Activated CD4-positive, alpha-beta memory T cell treated with anti-CD3 and anti-CD28 coated beads for 36 hours (primary cell): ENCODE measurements around the gene ABCA13. TPM values are rescaled to one million over a fixed set of nuclear protein-coding genes. Genes with fewer than 3 reads are reported as not detected.

Experiments
- CTCF ChIA-PET: fragments of 350-600 bp; sonication (Branson Sonifier 250); formaldehyde crosslinking; loops from one replicate; lab custom pipeline; 2021; ENCODE audit warnings: antibody characterized with exemption, inconsistent platforms; lab: Charles Lee
- POLR2A ChIA-PET: fragments of 350-600 bp; sonication (Branson Sonifier 250); formaldehyde crosslinking; loops from one replicate; lab custom pipeline; 2021; ENCODE audit warnings: antibody characterized with exemption; lab: Charles Lee
- DNase-seq: peaks from one replicate; pipeline ENCODE4 v3.0.0-alpha.2; 2020
- H3K27ac Mint-ChIP-seq: one replicate; pipeline ENCODE4 v1.8.0; 2021; ENCODE audit warnings: mixed read lengths
- H3K27me3 Mint-ChIP-seq: one replicate; pipeline ENCODE4 v1.8.0; 2021; ENCODE audit warnings: mixed read lengths
- H3K36me3 Mint-ChIP-seq: one replicate; pipeline ENCODE4 v1.8.0; 2021; ENCODE audit warnings: mixed read lengths
- H3K4me1 Mint-ChIP-seq: one replicate; pipeline ENCODE4 v1.8.0; 2021; ENCODE audit warnings: low read depth, mixed read lengths
- H3K4me3 Mint-ChIP-seq: one replicate; pipeline ENCODE4 v1.8.0; 2021; ENCODE audit warnings: mild to moderate bottlenecking, mixed read lengths
- H3K9me3 Mint-ChIP-seq: one replicate; pipeline ENCODE4 v1.8.0; 2021; ENCODE audit warnings: mixed read lengths
- intact Hi-C: fragments of 100-400 bp; cut with micrococcal nuclease; formaldehyde crosslinking; loops from one replicate; pipeline ENCODE4 v1.15.1; 2023
- total RNA-seq, 2 experiments: library from RNA; stranded (reverse); gene quantifications; one replicate each; pipeline ENCODE4 v1.2.3, GENCODE V29; 2021

ABCA13 gene
- total RNA-seq, 2 experiments from 2014 or later = not detected

DNA sequence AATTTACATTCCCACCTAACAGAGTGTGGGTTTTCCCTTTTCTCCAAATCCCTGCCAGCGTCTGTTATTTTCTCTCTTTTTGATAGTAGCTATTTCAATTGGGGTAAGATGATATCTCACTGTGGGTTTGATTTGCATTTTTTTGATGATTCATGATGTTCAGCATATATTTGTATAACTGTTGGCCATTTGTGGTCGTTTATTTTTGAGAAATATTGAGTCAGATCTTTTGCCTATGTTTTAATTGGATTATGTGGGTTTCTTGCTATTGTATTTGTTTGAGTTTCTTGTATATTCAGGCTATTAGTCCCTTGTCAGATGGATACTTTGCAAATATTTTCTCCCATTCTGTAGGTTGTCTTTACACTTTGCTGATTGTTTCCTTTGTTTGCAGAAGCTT is 193.8 kb downstream of the ABCA13 start:
- intact Hi-C loops = no loop called here
- H3K4me1 Mint-ChIP-seq = no peaks in the 10 kb centered on the region
- no peak overlapping the region for H3K4me3 Mint-ChIP-seq
- no peaks in the 10 kb centered on the region for H3K36me3 Mint-ChIP-seq
- CTCF ChIA-PET = no interaction called here
- peaks cover 5% of the 10 kb centered on the region for H3K9me3 Mint-ChIP-seq
- no peak for DNase-seq
- H3K27ac Mint-ChIP-seq = no peak overlapping the region
- POLR2A ChIA-PET = no interaction called here
- no peaks in the 10 kb centered on the region for H3K27me3 Mint-ChIP-seq

DNA sequence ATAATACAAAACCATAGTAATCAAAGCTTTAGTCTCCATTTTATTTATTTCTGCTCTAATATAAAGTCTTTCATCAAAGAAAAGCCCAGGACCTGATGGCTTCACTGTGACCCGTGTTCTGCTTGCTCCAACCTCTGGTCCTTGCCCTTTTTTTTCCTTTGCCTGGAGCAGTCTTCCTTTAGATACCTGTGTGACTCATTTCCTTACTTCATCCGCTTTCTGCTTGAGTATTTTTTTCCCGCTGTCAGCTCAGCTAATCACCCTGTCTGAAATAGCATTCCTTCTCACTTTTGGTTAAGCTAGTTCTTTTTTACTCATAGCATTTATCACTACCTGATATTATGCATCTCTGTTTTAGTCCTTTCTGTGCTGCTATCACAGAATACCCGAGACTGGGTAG is 194.8 kb downstream of the ABCA13 start:
- ChIA-PET POLR2A (no interaction called here), CTCF (no interaction called here)
- no peak for DNase-seq
- no peaks in the 10 kb centered on the region for H3K27me3 Mint-ChIP-seq
- no peak overlapping the region for H3K27ac Mint-ChIP-seq
- peaks cover 13% of the 10 kb centered on the region for H3K9me3 Mint-ChIP-seq
- intact Hi-C loops = no loop called here
- H3K4me1 Mint-ChIP-seq = no peaks in the 10 kb centered on the region
- H3K36me3 Mint-ChIP-seq = no peaks in the 10 kb centered on the region
- no peak overlapping the region for H3K4me3 Mint-ChIP-seq

DNA sequence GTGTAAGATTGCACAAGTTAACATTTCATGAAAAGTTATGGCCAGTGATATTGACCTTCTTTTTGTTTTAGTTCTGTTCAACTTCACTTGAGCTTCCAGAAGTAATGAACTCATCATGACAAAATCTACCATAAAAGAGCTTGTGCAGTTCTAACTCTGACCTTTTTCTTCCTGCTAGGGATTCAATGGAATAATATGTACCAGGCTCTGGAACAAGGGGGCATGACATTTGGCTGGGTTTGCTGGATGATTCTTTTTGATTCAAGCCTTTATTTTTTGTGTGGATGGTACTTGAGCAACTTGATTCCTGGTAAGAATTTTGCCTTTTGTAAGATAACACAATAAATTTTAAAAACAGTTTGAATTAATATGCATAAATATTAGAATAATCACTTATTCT is 205.0 kb downstream of the ABCA13 start:
- Mint-ChIP-seq H3K27ac (no peak overlapping the region), H3K4me3 (no peak overlapping the region), H3K27me3 (peaks cover under 1% of the 10 kb centered on the region)

DNA sequence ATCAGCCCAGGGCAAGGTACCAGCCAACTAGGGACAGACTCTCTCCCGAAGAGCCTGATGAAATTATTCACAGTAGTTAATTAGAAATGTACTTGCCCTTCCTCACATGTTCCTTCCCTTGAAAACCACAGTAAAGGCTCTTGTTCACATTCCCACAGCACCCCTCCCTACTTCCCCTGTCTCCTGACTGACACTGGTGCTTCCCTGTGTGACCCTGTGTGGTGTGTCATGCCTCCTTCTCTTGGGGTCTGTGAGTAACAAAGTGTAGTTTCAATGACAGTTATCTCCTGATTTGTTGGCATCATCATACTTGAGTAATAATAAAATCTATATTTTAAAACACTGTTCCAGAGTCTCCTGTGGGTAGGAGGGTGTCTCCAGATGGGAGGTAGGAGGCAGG is 209.7 kb downstream of the ABCA13 start:
- no peak overlapping the region for H3K27ac Mint-ChIP-seq
- H3K36me3 Mint-ChIP-seq = no peaks in the 10 kb centered on the region
- no peak for DNase-seq
- no peaks in the 10 kb centered on the region for H3K4me1 Mint-ChIP-seq
- peaks cover 1% of the 10 kb centered on the region for H3K27me3 Mint-ChIP-seq
- no peak overlapping the region for H3K4me3 Mint-ChIP-seq
- ChIA-PET CTCF (no interaction called here), POLR2A (no interaction called here)
- H3K9me3 Mint-ChIP-seq = no peaks in the 10 kb centered on the region
- intact Hi-C loops = no loop called here

More for the DNA sequence above, 205.0 kb downstream of the ABCA13 start:
- intact Hi-C loops = no loop called here
- ChIA-PET CTCF (no interaction called here), POLR2A (no interaction called here)
- no peaks in the 10 kb centered on the region for H3K4me1 Mint-ChIP-seq
- no peak for DNase-seq
- peaks cover 5% of the 10 kb centered on the region for H3K9me3 Mint-ChIP-seq
- no peaks in the 10 kb centered on the region for H3K36me3 Mint-ChIP-seq

- H3K36me3 Mint-ChIP-seq = no peaks in the 10 kb centered on the region
- H3K27me3 Mint-ChIP-seq = peaks cover 1% of the 10 kb centered on the region
- DNase-seq = no peak
- ChIA-PET POLR2A (no interaction called here), CTCF (no interaction called here)
- intact Hi-C loops = no loop called here
- no peaks in the 10 kb centered on the region for H3K4me1 Mint-ChIP-seq
- no peaks in the 10 kb centered on the region for H3K9me3 Mint-ChIP-seq
- no peak overlapping the region for H3K27ac Mint-ChIP-seq
- no peak overlapping the region for H3K4me3 Mint-ChIP-seq
Measured at GRCh38 chr7:48381571-48381970, 210.3 kb downstream of the ABCA13 start.

- no peaks in the 10 kb centered on the region for H3K36me3 Mint-ChIP-seq
- no peaks in the 10 kb centered on the region for H3K9me3 Mint-ChIP-seq
- no peak for DNase-seq
- no peaks in the 10 kb centered on the region for H3K4me1 Mint-ChIP-seq
- H3K4me3 Mint-ChIP-seq = no peak overlapping the region
- peaks cover 1% of the 10 kb centered on the region for H3K27me3 Mint-ChIP-seq
- no peak overlapping the region for H3K27ac Mint-ChIP-seq
- ChIA-PET CTCF (no interaction called here), POLR2A (no interaction called here)
- intact Hi-C loops = no loop called here
Measured at GRCh38 chr7:48384180-48384752, 213.0 kb downstream of the ABCA13 start.

GRCh38 chr7:48387932-48388331 is 216.7 kb downstream of the ABCA13 start:
- H3K4me3 Mint-ChIP-seq = no peak overlapping the region
- H3K27ac Mint-ChIP-seq = no peak overlapping the region
- H3K36me3 Mint-ChIP-seq = no peaks in the 10 kb centered on the region
- peaks cover 1% of the 10 kb centered on the region for H3K27me3 Mint-ChIP-seq
- intact Hi-C loops = no loop called here
- no peaks in the 10 kb centered on the region for H3K4me1 Mint-ChIP-seq
- no peak for DNase-seq
- POLR2A ChIA-PET = no interaction called here
- CTCF ChIA-PET = no interaction called here
- H3K9me3 Mint-ChIP-seq = no peaks in the 10 kb centered on the region

DNA sequence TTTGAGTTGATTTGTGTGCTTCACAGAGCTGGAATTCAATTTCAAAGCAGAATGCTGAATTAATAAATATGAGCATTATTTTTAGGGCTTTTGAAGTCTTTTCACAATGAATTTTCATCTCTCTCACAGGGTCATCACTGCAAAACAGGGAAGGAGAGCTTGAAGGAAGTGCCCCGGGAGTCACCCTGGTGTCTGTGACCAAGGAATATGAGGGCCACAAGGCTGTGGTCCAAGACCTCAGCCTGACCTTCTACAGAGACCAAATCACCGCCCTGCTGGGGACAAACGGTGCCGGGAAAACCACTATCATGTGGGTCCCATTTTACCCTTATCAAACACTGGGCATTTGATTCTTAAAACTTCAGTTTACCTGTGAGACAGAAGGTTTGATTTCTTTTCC is 217.7 kb downstream of the ABCA13 start:
- DNase-seq = no peak
- intact Hi-C loops = no loop called here
- no peak overlapping the region for H3K27ac Mint-ChIP-seq
- no peaks in the 10 kb centered on the region for H3K36me3 Mint-ChIP-seq
- H3K4me3 Mint-ChIP-seq = no peak overlapping the region
- no peaks in the 10 kb centered on the region for H3K4me1 Mint-ChIP-seq
- no peaks in the 10 kb centered on the region for H3K9me3 Mint-ChIP-seq
- POLR2A ChIA-PET = no interaction called here
- H3K27me3 Mint-ChIP-seq = peaks cover 1% of the 10 kb centered on the region
- CTCF ChIA-PET = no interaction called here

DNA sequence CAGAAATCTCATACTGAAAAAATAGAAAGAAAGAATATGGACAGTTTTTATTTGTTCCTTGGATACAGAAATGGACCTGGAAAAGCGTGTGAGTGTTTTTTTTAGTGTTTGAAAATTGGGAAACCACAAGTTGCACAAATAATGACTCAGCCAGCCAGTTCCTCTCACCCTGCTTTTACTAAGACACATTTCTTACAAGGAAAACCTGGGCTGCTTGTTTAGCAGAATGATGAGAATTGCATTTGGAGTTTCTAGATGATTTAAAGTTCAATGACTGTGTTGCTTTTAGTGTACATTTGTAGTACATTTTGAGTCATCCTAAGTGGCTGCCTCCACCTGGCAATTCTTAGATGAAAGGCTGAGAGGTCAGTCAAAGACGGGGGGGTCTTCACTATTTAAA is 218.7 kb downstream of the ABCA13 start:
- Mint-ChIP-seq H3K9me3 (no peaks in the 10 kb centered on the region), H3K27me3 (peaks cover 1% of the 10 kb centered on the region), H3K4me3 (no peak overlapping the region), H3K4me1 (no peaks in the 10 kb centered on the region), H3K27ac (no peak overlapping the region), H3K36me3 (no peaks in the 10 kb centered on the region)
- POLR2A ChIA-PET = no interaction called here
- CTCF ChIA-PET = no interaction called here
- intact Hi-C loops = no loop called here
- DNase-seq = no peak

DNA sequence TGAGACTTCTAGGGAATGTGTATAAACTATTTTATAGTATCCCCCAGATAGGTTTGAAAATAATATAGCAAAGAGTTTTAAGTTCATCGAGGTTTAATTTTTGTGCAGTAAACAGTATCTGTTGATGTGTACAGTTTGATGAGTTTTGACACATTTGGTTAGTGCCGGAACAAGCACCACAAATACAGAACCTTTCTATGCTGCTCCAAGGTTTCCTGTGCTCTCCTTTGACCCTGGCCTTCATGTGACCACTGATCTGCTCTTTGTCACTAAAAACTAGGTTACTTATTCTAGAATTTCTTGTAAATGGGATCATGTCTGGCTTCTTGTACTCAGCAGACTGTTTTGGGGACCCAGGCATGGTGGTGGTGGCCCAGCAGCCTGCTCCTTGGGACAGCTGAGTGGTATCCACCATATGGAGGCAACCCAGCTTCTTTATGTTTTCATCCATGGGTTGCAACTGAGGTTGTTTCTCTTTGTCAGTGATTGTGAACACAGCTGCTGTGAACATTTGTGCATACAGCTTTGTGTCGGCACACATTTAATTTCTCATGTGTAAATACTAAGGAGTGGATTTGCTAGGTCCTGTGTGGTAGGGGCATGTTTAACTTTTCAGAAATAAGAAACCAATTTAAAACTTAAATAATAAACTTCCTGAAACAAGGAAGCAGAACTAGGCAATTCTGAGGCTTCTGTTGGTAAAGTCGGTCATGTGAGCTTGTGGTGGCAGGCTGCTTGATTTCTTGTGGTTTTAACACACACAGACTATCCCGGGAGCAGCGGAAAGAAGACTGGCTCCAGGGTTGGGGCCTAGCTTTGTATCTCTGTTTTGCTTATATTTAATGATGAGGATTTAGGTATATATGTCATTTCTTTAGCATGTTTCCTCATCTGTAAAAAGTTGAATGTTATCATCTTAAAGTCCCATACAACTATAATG is 219.4 kb downstream of the ABCA13 start:
- no peaks in the 10 kb centered on the region for H3K9me3 Mint-ChIP-seq
- H3K27me3 Mint-ChIP-seq = peaks cover 1% of the 10 kb centered on the region
- no peak for DNase-seq
- ChIA-PET POLR2A (no interaction called here), CTCF (no interaction called here)
- H3K4me3 Mint-ChIP-seq = no peak overlapping the region
- H3K36me3 Mint-ChIP-seq = no peaks in the 10 kb centered on the region
- no peaks in the 10 kb centered on the region for H3K4me1 Mint-ChIP-seq
- intact Hi-C loops = no loop called here
- H3K27ac Mint-ChIP-seq = no peak overlapping the region

DNA sequence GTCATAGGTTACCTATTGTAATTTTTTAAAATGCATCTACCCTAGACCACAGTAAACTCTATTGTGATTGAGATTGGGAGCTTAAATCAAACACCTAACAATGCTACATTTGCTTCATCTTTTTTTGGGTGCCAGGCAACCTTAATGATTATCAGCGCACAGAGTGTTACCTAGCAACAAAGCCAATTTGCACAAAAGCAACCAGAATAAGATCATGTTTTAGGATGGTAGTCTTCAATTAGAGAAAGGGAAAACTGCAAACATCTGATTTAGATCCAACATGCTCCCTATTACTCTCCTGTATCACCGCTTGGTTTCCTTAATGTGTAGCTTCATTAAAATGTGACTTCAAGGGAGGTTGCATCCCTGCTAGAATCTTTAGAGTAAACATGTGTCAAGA is 226.9 kb downstream of the ABCA13 start:
- Mint-ChIP-seq H3K36me3 (no peaks in the 10 kb centered on the region), H3K4me3 (no peak overlapping the region), H3K4me1 (no peaks in the 10 kb centered on the region), H3K27ac (no peak overlapping the region), H3K9me3 (no peaks in the 10 kb centered on the region), H3K27me3 (peaks cover 2% of the 10 kb centered on the region)
- ChIA-PET CTCF (no interaction called here), POLR2A (no interaction called here)
- intact Hi-C loops = no loop called here
- DNase-seq = no peak

GRCh38 chr7:48402721-48403120 is 231.5 kb downstream of the ABCA13 start:
- H3K4me3 Mint-ChIP-seq = no peak overlapping the region
- no peak for DNase-seq
- no peaks in the 10 kb centered on the region for H3K4me1 Mint-ChIP-seq
- peaks cover 2% of the 10 kb centered on the region for H3K27me3 Mint-ChIP-seq
- no peaks in the 10 kb centered on the region for H3K36me3 Mint-ChIP-seq
- intact Hi-C loops = no loop called here
- H3K9me3 Mint-ChIP-seq = no peaks in the 10 kb centered on the region
- ChIA-PET POLR2A (no interaction called here), CTCF (no interaction called here)
- no peak overlapping the region for H3K27ac Mint-ChIP-seq

- intact Hi-C loops = no loop called here
- Mint-ChIP-seq H3K4me1 (no peaks in the 10 kb centered on the region), H3K4me3 (no peak overlapping the region), H3K27ac (no peak overlapping the region), H3K27me3 (no peaks in the 10 kb centered on the region), H3K9me3 (no peaks in the 10 kb centered on the region), H3K36me3 (no peaks in the 10 kb centered on the region)
- ChIA-PET CTCF (no interaction called here), POLR2A (no interaction called here)
- no peak for DNase-seq
Measured at GRCh38 chr7:48408731-48409130, 237.5 kb downstream of the ABCA13 start.
